ENCODE data around the gene EIF4G1.
A peak's percentile ranks its signal among the peaks of the same experiment; 100 is the strongest.
"Not testable (repeated sequence)": the region's sequence is repeated elsewhere in the genome, so short reads cannot be mapped to it uniquely, and the experiment has no call there.

Gene EIF4G1

GRCh38 chr3:184314363-184314699 lies at the start of gene EIF4G1:
TSS of gene EIF4G1 (plus strand) at chr3:184314606. CDS start at chr3:184315797, 1,191 bp downstream.
- DNase-seq, result peak; percentile 94

- not testable (repeated sequence) for DNase-seq
Observed at GRCh38 chr3:184267249-184267648, 47.2 kb upstream of the EIF4G1 start.

GRCh38 chr3:184272269-184272668 lies 42.1 kb upstream of the EIF4G1 start:
- no peak for DNase-seq

GRCh38 chr3:184275381-184275701 lies 39.1 kb upstream of the EIF4G1 start:
- no peak for DNase-seq

- peak; percentile 41 for DNase-seq
Observed at GRCh38 chr3:184275961-184276910, 38.2 kb upstream of the EIF4G1 start, which contains the start of gene ECE2. TSS of gene ECE2 (plus strand) at chr3:184276022. CDS start at chr3:184276154, 132 bp downstream.

GRCh38 chr3:184277366-184277765 lies 37.0 kb upstream of the EIF4G1 start:
- no peak for DNase-seq

GRCh38 chr3:184282941-184283340 lies 31.5 kb upstream of the EIF4G1 start:
- DNase-seq, result no peak

- no peak for DNase-seq
Observed at GRCh38 chr3:184283681-184284080, 30.7 kb upstream of the EIF4G1 start.

GRCh38 chr3:184284696-184285095 lies 29.7 kb upstream of the EIF4G1 start:
- DNase-seq, result peak; percentile 93

- peak; percentile 74 for DNase-seq
Observed at GRCh38 chr3:184289426-184289938, 24.9 kb upstream of the EIF4G1 start.

- DNase-seq, result no peak
Observed at GRCh38 chr3:184290331-184290730, 24.1 kb upstream of the EIF4G1 start.

- DNase-seq, result no peak
Observed at GRCh38 chr3:184291044-184291737, 23.2 kb upstream of the EIF4G1 start.

- DNase-seq, result no peak
Observed at GRCh38 chr3:184291738-184292445, 22.5 kb upstream of the EIF4G1 start.

GRCh38 chr3:184295771-184296170 lies 18.6 kb upstream of the EIF4G1 start:
- DNase-seq, result peak; percentile 84

- DNase-seq, result peak; percentile 17
Observed at GRCh38 chr3:184296616-184297015, 17.8 kb upstream of the EIF4G1 start.

- DNase-seq, result peak; percentile 98
Observed at GRCh38 chr3:184298759-184299487, 15.5 kb upstream of the EIF4G1 start, which contains the start of gene PSMD2. TSS of gene PSMD2 (plus strand) at chr3:184299241. CDS start at chr3:184299267, 26 bp downstream.

- DNase-seq, result peak; percentile 55
Observed at GRCh38 chr3:184299488-184300377, 14.7 kb upstream of the EIF4G1 start.

GRCh38 chr3:184300378-184300720 lies 14.1 kb upstream of the EIF4G1 start:
- no peak for DNase-seq

- peak; percentile 35 for DNase-seq
Observed at GRCh38 chr3:184305577-184305976, 8.8 kb upstream of the EIF4G1 start.

- DNase-seq, result no peak
Observed at GRCh38 chr3:184306341-184306972, 7.9 kb upstream of the EIF4G1 start.

- DNase-seq, result no peak
Observed at GRCh38 chr3:184307915-184308314, 6.5 kb upstream of the EIF4G1 start.
